Activated CD4-positive, CD25-positive, alpha-beta regulatory T cell treated with anti-CD3 and anti-CD28 coated beads, Interleukin-2, amount 50 U/mL, for 72 hours (primary cell): ENCODE measurements around the gene CA10.

Source experiments
- DNase-seq: peaks from one replicate; pipeline ENCODE4 v3.0.0; 2021

CA10 gene

DNA sequence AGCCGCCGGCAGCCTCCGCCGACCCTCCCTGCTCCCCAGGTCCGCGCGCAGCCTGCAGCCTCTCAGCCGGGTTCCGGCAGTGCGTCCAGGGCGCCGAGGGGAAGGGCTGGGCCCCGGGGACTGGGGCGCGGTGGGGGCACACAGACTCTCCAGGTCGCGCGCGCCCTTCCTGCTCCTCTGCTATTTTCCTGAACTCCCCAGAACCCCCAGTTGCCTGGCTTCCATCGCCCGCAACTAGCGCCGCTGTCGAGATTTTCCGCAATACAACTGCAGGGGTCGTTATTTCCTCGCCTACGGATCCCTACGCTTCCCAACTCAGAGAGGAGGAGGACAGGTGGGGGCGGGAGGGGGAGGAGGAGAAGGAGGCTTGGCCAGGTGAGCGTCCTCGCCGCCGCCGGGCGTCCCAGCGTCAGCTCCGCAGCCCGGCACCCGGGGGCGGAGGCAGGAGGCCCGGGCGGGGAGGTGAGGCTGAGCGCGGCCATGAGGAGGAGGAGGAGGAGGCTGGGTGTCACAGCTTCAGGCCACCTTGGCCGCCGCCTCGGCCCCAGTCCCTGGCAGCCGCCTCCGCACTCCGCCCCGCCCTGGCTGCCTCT, at the start of gene CA10:
CA10 (minus strand) TSS at position 265 of the 593 bp plus-strand sequence.
- DNase-seq: no peak

DNA sequence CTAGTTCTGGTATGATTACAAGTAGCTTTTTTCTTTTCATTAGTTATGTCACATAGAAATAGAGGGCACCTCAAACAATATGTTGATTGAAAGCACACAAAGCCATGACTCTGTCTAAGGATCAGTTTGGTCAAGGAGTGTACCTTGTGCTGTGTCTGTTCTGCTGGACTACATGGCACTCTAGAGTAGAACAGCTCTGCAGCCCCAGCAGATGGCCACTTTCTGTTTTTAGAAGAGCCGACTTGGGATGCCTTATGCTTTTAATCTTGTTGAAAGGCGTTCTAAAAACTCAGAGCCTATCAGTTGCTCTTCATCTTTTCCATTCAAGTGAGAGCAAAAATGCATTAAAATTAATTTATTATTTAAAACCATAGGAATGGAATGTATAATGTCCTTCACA, 49.3 kb upstream of the CA10 start:
- no peak for DNase-seq

DNA sequence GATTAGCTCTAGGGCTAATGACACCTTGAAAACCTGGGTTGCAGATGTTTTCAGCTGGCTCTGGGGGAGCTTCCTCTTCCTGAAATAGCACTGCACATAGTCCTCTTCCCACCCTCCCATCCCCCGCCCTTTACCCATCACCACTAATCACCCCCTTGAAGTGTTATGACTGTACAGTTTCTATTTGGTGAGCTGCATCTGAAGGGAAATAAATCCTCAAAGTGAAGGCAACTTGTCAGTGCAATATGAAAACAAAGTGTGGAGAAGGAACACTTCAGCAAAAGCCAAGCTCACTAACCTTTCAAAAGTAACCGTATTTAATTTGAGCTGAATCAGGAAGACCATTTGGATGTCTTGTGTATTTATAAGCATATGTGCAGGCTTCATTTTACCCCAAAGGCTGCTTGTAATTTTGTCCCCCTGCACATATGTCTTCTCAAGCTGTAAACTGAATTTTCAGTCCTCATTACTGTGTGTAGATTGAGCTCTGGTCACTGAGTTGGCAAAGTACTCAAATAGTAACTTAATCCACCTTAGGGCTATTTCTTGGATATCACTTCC, 44.1 kb upstream of the CA10 start:
- DNase-seq: no peak

DNA sequence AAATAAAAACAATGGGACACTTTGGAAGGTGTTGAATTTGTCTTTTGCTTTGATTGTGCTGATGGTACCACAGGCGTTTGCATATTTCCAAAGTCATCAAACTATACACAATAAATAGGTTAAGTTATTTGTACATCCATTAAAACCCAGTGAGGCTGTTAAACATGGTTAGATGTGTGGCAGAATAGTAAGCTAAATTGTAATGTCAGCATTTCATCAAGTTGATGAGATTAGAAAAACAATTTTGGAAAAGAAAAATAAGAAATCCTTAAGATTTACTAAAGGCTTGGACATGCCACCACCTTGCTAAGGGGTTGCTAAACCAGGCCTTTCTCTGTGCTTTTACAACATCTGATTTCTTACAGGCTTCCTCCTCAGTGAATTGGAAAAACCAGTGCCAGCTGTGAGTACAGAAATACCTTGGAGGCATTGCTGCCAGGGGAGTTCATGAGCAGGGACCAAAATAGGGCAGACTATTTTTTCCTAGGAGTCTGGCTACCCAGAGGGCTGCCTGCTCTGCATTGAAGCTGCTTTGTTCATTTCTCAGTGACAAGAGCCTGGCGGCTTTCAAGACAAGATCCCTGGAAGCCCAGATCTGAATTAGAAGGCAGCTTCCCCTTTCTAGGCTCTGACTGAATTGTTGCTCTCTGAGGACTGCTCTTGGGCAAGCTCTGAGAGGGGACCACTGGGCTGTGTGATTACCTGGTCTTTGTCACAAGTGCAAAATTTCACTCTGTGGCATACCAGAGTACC, 43.4 kb upstream of the CA10 start:
- DNase-seq: no peak

DNA sequence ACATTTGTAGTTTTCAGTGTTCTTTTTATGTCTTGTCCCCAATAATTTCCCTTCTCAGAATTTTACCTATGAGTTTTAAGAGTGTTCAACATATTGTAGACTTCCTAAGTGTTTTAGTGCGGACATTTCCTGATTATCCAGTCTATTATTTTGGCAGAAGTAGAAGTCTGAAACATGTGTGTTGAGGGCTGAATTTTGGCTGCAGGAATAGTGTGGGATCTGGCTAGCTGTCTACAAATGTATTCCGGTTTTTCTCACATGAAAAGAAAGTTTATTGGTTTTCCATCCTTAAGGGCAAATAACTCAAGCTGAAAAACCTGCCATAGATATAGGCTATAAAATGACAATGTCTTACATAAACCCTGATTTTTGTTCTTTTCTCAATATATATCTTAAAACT, 33.0 kb upstream of the CA10 start:
- no peak for DNase-seq

DNA sequence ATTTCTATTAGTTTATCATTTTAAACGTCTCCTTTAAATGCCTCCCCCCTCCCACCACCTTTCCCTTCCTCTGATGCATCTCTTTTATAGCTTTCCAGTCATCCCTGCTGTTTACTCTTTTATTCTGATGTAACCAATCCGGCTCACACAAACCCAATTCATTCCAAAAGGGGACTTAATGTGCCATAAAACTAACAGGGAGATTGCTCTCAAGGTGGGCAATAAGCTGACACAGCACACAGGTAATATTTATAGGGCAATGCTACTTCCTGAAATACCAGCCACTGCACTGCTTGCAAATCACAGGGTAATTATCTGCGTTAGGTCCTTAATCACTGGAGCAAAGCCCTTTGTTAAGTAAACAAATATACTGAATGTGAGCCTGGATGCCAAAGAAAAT, 23.3 kb upstream of the CA10 start:
- DNase-seq: no peak

DNA sequence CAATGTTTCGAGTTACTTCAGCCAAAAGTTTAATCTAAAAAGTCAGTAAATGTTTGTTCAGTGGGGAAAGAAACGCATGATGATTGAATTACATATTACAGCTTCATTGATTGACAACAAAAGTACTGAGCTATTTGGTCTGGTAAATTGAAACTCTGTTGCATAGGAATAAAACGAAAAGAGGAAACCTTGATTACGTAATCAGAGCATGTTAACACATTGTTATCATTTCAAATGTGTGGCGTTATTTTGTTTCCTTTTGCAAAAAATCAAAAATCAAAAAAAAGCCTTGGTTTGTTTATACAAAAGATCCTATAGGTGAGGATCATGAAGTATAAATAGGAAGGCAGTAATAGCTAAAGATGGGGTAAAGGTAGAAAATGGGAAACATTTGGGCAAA, 19.5 kb upstream of the CA10 start:
- DNase-seq: no peak

DNA sequence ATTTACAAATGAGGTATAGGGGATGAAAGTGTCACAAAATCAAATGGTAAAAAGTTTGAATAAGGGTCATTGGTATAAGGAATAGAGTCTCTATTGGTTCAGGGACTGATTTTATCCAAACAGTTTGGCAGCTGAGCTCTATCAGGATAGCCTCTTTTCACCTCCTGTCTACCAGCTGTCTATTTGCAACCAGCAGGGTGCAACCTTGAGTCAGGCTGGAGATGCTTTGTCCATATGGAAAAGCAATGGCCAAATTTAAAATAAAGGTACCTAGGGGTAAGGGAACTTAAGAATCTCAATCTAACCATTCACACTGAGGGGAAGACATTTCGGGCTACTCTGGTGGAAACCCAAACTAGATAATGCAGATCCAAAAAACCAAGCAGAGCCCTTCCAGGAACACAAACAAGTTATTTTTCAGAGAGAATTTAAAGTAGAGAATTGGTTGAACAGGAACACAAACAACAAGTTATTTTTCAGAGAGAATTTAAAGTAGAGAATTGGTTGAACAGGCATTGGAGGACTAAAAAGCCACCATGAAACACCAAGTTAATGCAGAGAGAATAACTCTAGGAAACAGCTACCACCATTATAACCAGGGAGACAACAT, 12.6 kb upstream of the CA10 start:
- no peak for DNase-seq

DNA sequence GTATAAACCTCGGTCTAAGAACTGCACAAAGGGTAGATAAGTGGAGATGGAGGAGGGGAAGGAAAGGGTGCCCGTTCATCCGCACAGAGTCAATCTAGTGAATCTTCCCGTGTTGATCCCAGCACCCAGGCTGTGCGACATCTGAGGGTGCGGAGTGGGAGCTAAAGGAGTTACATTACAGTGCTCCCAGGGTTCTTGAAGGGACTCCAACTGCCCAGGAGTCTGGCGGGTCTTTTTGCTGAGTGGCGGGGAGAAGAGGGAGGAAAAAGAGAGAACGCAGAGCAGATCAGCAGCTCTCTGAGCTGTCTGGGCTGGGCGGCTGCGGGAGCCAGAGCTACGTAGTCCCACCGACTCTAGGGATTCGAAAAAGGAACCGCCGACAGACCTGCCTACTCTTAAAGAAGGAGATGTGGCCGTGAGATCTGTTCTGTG, 1.6 kb upstream of the CA10 start:
- no peak for DNase-seq

DNA sequence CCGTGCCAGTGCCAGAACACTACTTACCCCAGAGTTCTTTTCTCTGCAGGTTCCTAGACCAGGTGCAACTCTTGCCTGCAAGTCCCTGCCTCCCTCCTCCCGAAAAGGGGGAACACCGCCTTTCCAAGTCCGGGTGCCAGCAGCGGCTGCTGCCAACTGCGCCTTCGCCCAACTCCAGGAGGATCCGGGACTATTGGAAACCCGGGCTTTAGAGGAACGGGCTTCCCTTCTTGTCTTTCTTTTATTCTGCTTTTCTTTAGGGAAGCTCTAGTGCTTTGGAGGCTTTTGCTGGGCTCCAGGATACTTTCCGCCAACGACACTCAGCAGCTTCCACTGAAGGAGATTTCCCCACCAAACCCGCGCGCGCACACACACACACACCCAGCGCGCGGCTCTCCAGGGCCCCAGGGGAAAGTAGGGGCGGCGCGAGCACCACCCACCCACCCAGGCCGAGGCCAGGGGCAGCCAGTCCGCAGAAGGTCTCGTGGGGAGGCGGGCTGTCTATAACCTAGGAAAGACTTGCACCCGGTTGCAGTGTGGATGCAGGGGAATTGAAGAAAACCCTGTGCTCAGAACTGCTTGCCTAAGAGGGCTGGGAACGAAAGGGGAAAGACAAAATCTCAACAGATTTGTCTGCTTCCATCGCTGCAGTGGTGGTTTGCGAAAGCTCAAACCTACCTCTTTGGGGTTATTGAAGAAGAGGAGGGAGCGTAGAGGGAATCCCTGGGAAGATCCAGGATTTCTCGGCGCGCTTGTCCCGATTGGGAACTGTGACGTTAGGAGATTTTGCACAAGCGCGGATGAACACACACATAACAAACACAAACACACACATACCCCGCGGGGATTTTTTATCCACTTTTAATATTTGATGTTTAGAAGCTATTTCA, 977 bp upstream of the CA10 start:
- no peak for DNase-seq

DNA sequence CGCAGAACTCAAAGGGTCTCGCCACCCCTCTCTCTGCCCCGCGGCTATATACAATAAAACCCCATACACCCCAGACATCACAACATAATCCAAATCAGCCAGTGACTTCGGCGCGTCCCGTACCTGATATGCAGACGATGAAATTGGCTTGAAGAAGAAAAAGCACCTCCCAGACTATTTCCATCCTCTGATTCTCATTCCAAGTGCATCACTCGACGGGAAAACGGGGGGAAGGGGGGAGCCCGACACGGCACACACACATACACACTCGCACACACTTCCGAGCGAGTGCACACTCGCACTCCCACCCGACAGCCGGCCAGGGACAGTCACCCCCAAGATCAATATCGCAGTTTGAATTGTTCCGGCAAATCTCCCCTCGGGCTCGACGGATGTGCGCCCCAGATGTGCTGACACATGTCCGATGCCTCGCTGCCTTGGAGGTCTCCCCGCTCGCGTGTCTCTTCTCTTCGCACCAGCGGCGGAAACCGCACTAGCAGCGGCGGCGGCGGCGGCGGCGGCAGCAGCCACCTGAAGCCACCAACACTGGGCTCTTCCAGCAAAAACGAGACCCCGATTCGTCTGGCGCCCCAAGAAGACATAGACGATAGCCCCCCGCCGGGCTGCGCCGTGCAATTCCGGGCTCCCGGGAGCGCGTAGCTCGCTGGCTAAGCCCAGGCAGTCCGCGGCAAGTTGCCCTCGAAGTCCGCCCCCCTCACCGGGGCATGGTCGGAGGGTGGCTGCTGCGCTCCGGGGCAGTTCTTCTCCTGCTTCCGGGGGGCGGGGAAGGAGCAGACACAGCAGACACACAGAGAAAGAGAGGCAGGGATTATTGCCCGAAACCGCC, 688 bp downstream of the CA10 start:
- no peak for DNase-seq

DNA sequence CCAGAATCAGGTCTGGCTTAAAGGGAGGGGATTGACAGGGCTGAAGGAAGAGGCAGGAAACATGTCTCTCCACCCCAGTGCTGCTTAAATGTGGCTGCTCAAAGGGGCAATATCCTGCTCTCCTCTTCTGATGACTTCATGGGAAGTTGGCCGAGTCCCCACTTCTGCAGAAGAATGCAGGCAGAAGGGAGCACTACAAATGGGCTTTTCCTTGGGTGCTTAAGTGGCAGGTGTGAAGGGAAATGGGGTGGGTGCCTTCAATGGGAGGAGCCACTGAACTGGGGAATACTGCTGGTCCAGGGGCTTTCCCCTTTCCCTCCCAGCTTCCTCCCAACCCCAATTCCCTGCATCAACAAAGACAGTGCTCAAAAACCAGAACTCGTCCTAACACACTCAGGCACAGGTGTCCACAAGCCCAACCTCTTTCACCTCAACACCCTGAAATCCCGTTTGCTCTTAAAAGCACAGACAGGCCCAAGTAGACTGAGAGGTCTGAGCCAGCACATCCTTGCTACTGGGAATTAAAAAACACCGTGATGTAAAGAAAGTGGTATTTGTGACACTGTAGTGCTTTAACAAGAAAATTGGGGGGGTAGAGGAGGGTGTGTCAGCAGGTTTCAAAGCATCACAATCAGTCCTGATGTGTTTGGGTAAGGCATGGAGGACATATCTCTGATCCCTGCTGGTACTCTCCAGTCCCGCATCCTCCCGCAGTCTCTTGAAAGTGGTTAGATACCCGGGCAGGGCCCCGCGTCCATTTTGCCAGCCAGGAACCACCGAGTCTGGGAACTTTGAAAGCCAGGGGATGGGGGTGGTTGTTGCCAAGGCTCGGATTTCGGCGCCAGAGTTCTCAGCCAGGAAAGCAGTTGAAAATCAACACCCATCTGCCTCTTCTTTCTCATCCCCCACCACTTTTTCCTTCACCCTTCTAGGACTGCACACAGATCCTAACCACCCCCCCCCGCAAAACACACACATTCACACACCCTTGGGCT, 1.6 kb downstream of the CA10 start:
- no peak for DNase-seq

DNA sequence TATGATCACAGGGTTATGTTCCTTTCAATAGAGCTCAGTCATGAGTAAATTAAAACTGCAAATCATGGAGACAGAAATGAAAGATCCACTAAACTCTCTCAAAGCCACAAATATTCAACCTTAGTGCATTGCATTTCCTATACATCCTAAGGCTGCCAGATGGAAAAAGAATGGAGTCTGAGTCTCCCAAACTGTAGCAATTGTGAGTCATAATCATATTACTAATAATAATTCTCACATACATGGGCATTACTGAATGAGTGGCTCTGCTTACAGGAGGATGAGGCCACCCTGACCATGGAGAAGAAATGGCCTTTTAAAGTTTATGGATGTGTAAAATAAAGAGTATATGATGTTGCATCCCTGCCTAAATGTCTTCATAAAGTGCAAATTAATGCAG, 3.2 kb downstream of the CA10 start:
- DNase-seq: no peak

DNA sequence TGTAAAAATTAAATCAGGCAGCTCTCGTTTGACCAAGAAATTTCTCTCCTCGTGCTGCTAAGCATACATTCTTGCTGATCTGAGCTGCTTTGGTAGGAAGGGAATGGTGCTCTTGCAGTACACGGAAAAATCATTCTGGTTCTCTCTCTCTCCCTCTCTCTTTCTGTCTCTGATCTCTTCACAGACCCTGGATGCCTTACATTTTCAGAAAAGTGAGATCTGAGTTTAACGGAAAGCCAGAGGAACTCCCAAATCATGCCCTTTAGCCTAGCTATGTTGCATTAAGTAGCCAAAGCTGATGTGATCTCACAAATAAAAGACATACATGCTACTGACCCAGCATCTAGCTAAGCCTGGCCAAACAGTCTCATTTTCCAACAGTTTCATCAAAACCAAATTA, 4.0 kb downstream of the CA10 start:
- DNase-seq: no peak

DNA sequence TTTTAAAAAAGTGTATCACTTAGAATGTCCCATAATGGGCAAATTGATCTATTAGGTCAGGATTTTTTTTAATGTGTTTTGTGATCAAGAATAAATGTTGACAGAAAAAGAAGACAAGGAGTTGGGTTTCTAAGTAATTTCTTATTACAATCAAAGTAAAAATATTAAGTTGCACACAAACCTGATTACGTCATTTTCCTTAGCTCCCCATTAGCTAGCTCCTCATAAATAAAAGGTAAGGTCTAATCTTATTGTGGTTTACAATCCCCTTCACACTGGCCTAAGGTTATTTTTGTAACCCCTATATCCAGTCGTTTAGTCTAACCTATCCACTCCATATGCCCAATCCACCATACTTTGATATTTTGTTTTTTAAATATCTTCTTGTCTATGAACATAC, 7.6 kb downstream of the CA10 start:
- DNase-seq: no peak

DNA sequence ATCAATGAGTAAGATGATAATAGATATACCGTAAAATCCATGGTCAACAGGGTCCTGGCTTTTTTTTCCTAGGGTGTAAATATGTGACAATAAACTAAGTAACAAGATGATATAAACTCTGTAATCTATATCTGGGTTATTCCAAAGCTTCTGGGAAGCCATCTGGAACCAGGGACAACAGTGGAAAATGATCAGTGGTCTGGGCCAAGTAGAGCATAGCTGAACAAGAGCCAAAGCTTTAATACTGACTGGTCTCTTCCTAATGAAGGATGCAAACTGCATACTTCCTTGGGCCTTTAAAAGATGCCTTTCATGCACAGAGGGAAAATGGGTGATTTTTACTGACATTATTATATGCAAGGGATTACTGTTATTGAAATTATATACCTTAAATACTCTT, 8.9 kb downstream of the CA10 start:
- DNase-seq: no peak

DNA sequence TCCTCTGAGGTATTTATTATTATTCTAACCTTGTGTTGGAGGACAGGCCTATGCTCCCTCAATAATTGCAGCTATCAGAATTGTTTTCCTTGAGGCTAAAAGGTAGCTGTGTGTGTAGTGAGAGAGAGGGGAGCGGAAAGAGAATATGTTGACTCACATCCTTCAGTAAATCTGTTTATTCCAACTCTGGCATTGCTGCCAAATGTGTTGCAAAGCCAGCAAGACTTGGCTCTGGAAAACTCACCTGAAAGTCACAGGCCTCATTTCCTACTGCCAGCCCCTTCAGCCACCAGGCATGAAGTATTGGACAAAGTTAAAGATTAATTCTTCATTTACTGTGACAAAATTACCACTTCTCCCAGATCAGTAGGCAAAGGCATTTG, 9.6 kb downstream of the CA10 start:
- no peak for DNase-seq

DNA sequence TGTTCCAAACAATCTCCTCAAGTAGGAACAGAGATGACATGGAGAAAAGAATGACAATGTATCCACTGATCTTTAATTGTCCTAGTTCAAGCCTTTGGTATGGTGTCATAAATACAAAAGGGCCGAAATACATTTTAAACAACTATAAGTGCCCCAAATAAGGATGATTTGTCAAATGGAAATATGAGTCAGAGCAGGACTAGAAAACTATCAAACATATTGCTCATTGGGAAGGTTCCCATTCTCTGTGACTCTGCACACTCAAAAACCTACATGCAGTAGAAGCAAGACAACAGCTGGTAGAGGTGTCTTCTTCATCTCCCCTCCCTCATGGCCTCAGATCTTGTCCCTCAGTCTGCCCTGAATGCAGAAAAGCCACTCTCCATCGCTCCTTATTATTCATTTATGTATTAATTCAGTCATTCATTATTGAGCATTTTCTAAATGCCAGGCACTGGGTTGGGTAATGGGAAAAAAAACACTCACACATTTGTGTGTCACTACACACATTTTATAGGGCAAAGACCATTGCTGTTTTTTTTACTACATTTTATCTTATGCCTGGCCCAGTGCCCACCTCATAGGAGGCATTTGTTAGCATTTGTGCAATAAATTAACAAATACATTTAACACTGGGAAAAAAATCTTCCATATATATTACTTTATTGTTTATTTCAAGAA, 10.1 kb downstream of the CA10 start:
- no peak for DNase-seq

DNA sequence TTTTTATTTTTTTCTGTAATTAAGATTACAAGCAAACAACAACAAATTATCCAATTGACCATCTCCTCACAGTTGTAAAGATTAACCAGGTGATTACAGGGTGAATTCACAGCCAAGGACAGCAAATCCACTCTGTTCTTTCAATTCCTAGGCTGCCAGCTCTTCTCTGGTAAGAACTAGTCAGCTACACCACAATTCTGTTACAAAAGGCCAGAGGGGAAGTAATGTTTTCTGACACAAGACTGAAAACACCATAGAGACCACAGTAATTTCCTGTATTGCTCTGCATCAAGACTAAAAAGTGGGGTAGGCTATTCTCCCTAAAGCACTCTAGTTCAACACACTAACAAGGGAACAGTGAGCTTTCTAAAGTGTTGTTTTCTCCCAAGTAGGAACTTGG, 10.6 kb downstream of the CA10 start:
- no peak for DNase-seq

DNA sequence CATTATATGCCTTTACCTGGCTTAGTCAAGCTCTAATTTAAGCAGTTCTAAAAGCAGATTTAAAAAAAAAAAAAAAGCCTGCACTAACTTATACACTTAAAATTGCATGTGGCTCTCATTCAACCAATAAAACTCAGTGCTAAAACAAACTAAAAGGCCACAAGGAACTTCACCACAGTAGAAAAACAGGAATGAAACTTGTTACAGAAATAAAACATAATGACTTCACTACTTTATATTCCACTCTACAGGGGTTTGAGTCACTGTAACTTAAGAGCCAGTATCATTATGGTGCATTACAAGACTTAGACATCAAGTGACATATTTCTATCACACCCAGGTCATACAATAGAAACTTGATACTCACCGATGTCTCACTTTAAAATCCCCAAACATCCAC, 11.1 kb downstream of the CA10 start:
- DNase-seq: no peak
